ENCODE results near the gene ALPI.

The ALPI gene

GRCh38 chr2:232495292-232495691, 39.3 kb downstream of the ALPI start:
- POLR2A ChIA-PET = interaction anchor here (0.6 kb wide), 1 partner anchor 52 kb away, joined by 3 read pairs; no protein-coding TSS in a partner anchor
- CTCF ChIA-PET = interaction anchor here (1.1 kb wide), 1 partner anchor 25 kb away, joined by 3 read pairs; no protein-coding TSS in a partner anchor
- H3K9me3 ChIP-seq (ENCODE audit: control insufficient read depth, insufficient read depth, low read depth, low read length) = no peaks in the 10 kb centered on the region
- TF ChIP-seq ZNF10 (tag by site-specific recombination; IDR thresholded peaks at IDR 0.05) = peak; percentile 51; the same call in 1 of the 2 replicates
- TF ChIP-seq ZBTB10 (tag by site-specific recombination; IDR thresholded peaks at IDR 0.05) = no peak
- no peak for TF ChIP-seq ZNF701 (tag by site-specific recombination; IDR thresholded peaks at IDR 0.05)
- no peak overlapping the region for H3K4me3 ChIP-seq (ENCODE audit: low read depth, low read length)
- no peaks in the 10 kb centered on the region for H3K4me1 ChIP-seq (ENCODE audit: control insufficient read depth, insufficient read depth, low read length)
- H3K27ac ChIP-seq (ENCODE audit: extremely low read depth, low read depth, low read length) = no peak overlapping the region
- H3K36me3 ChIP-seq (ENCODE audit: control insufficient read depth in 2 of 2, insufficient read depth in 1 of 2, low read length in 2 of 2) = no peaks in the 10 kb centered on the region

GRCh38 chr2:232496501-232497270, 40.7 kb downstream of the ALPI start:
- H3K4me1 ChIP-seq (ENCODE audit: control insufficient read depth, insufficient read depth, low read length) = no peaks in the 10 kb centered on the region
- CTCF ChIA-PET = no interaction called here
- H3K9me3 ChIP-seq (ENCODE audit: control insufficient read depth, insufficient read depth, low read depth, low read length) = no peaks in the 10 kb centered on the region
- POLR2A ChIA-PET = interaction anchor here (0.6 to 0.7 kb wide), 3 partner anchors 127 to 1826 kb away, joined by 3 to 5 read pairs (median 3); no protein-coding TSS in a partner anchor
- H3K36me3 ChIP-seq (ENCODE audit: control insufficient read depth in 2 of 2, insufficient read depth in 1 of 2, low read length in 2 of 2) = no peaks in the 10 kb centered on the region
- H3K4me3 ChIP-seq (ENCODE audit: low read depth, low read length) = no peak overlapping the region
- no peak for TF ChIP-seq ZXDB (tag by site-specific recombination; IDR thresholded peaks at IDR 0.05)
- TF ChIP-seq OSR2 (tag by site-specific recombination; IDR thresholded peaks at IDR 0.05) = no peak
- TF ChIP-seq IKZF3 (tag by site-specific recombination; IDR thresholded peaks at IDR 0.05) = no peak
- no peak for TF ChIP-seq ZNF350 (tag by site-specific recombination; IDR thresholded peaks at IDR 0.05)
- TF ChIP-seq ZBTB8A (tag by site-specific recombination; IDR thresholded peaks at IDR 0.05) = no peak
- no peak for TF ChIP-seq ZBTB17 (tag by site-specific recombination; IDR thresholded peaks at IDR 0.05)
- no peak for TF ChIP-seq ZNF558 (tag by site-specific recombination; IDR thresholded peaks at IDR 0.05)
- TF ChIP-seq ZNF747 (tag by site-specific recombination; IDR thresholded peaks at IDR 0.05) = no peak
- peak; percentile 89 for TF ChIP-seq ZFHX2 (tag by site-specific recombination; conservative IDR thresholded peaks at IDR 0.05)
- no peak for TF ChIP-seq PRDM1 (tag by site-specific recombination; IDR thresholded peaks at IDR 0.05)
- 0 out of 2 replicates have a peak, but pooled peaks have one; percentile 13 for TF ChIP-seq PRDM10 (tag by site-specific recombination; IDR thresholded peaks at IDR 0.05)
- no peak for TF ChIP-seq ZBTB6 (tag by site-specific recombination; IDR thresholded peaks at IDR 0.05)
- no peak for TF ChIP-seq ZNF140 (tag by site-specific recombination; IDR thresholded peaks at IDR 0.05)
- no peak for TF ChIP-seq ZBTB10 (tag by site-specific recombination; IDR thresholded peaks at IDR 0.05)
- peak; percentile 92 for TF ChIP-seq EGR2 (tag by site-specific recombination; IDR thresholded peaks at IDR 0.05; ENCODE audit: low read depth)
- H3K27ac ChIP-seq (ENCODE audit: extremely low read depth, low read depth, low read length) = no peak overlapping the region
